ENCODE results near the gene GLUD1. TPM values are rescaled to one million over a fixed set of nuclear protein-coding genes. Genes with fewer than 3 reads are reported as not detected.
"Not testable (repeated sequence)": the region's sequence is repeated elsewhere in the genome, so short reads cannot be mapped to it uniquely, and the experiment has no call there.

Gene GLUD1
- total RNA-seq, 2 experiments from 2014 or later, result 99.5 to 100 TPM

- H3K27me3 Mint-ChIP-seq; H3K4me3 Mint-ChIP-seq; H3K36me3 Mint-ChIP-seq (ENCODE audit: low read depth); DNase-seq; POLR2A ChIA-PET; H3K9me3 Mint-ChIP-seq; H3K4me1 Mint-ChIP-seq: not testable (repeated sequence)
- CTCF ChIA-PET, result interaction anchor here (0.6 kb wide), 2 partner anchors 22 to 354 kb away, joined by 3 read pairs; no protein-coding TSS in a partner anchor
- H3K27ac Mint-ChIP-seq, result peak overlapping the region; percentile 52
Measured at GRCh38 chr10:87025285-87025958, 69.2 kb downstream of the GLUD1 start.

GRCh38 chr10:87020056-87020455 is 74.6 kb downstream of the GLUD1 start, which contains the start of gene FAM25A:
Gene FAM25A (plus strand): TSS chr10:87020294. CDS start chr10:87020325, 31 bp downstream.
- POLR2A ChIA-PET; CTCF ChIA-PET; H3K9me3 Mint-ChIP-seq; H3K27me3 Mint-ChIP-seq; H3K27ac Mint-ChIP-seq; H3K4me3 Mint-ChIP-seq; H3K4me1 Mint-ChIP-seq; H3K36me3 Mint-ChIP-seq (ENCODE audit: low read depth); DNase-seq: not testable (repeated sequence)

GRCh38 chr10:87019504-87019903 is 75.1 kb downstream of the GLUD1 start:
- H3K27me3 Mint-ChIP-seq; POLR2A ChIA-PET; DNase-seq; H3K4me3 Mint-ChIP-seq; H3K4me1 Mint-ChIP-seq; H3K27ac Mint-ChIP-seq; H3K9me3 Mint-ChIP-seq; CTCF ChIA-PET; H3K36me3 Mint-ChIP-seq (ENCODE audit: low read depth): not testable (repeated sequence)

- H3K27ac Mint-ChIP-seq; H3K9me3 Mint-ChIP-seq; DNase-seq; H3K36me3 Mint-ChIP-seq (ENCODE audit: low read depth); H3K27me3 Mint-ChIP-seq; H3K4me3 Mint-ChIP-seq; CTCF ChIA-PET; POLR2A ChIA-PET; H3K4me1 Mint-ChIP-seq: not testable (repeated sequence)
Measured at GRCh38 chr10:87019066-87019465, 75.6 kb downstream of the GLUD1 start.

GRCh38 chr10:87018127-87018526 is 76.5 kb downstream of the GLUD1 start:
- H3K4me3 Mint-ChIP-seq; H3K9me3 Mint-ChIP-seq; H3K36me3 Mint-ChIP-seq (ENCODE audit: low read depth); H3K27me3 Mint-ChIP-seq; H3K4me1 Mint-ChIP-seq; CTCF ChIA-PET; DNase-seq; POLR2A ChIA-PET; H3K27ac Mint-ChIP-seq: not testable (repeated sequence)

GRCh38 chr10:87014986-87015716 is 79.5 kb downstream of the GLUD1 start:
- H3K27ac Mint-ChIP-seq; CTCF ChIA-PET; DNase-seq; H3K9me3 Mint-ChIP-seq; POLR2A ChIA-PET; H3K27me3 Mint-ChIP-seq; H3K4me1 Mint-ChIP-seq; H3K36me3 Mint-ChIP-seq (ENCODE audit: low read depth); H3K4me3 Mint-ChIP-seq: not testable (repeated sequence)

- H3K4me3 Mint-ChIP-seq; H3K4me1 Mint-ChIP-seq; DNase-seq; CTCF ChIA-PET; H3K36me3 Mint-ChIP-seq (ENCODE audit: low read depth); H3K27me3 Mint-ChIP-seq; H3K27ac Mint-ChIP-seq; POLR2A ChIA-PET; H3K9me3 Mint-ChIP-seq: not testable (repeated sequence)
Measured at GRCh38 chr10:87013528-87013927, 81.1 kb downstream of the GLUD1 start.

GRCh38 chr10:87009134-87009696 is 85.4 kb downstream of the GLUD1 start:
- H3K27ac Mint-ChIP-seq; H3K36me3 Mint-ChIP-seq (ENCODE audit: low read depth); DNase-seq; H3K4me3 Mint-ChIP-seq; POLR2A ChIA-PET; CTCF ChIA-PET; H3K9me3 Mint-ChIP-seq; H3K4me1 Mint-ChIP-seq; H3K27me3 Mint-ChIP-seq: not testable (repeated sequence)

GRCh38 chr10:87008303-87008702 is 86.3 kb downstream of the GLUD1 start:
- H3K4me1 Mint-ChIP-seq; CTCF ChIA-PET; H3K36me3 Mint-ChIP-seq (ENCODE audit: low read depth); H3K4me3 Mint-ChIP-seq; H3K9me3 Mint-ChIP-seq; H3K27me3 Mint-ChIP-seq; POLR2A ChIA-PET; DNase-seq; H3K27ac Mint-ChIP-seq: not testable (repeated sequence)

GRCh38 chr10:87007674-87008073 is 87.0 kb downstream of the GLUD1 start:
- POLR2A ChIA-PET, CTCF ChIA-PET: not testable (repeated sequence)

GRCh38 chr10:87007124-87007523 is 87.5 kb downstream of the GLUD1 start:
- H3K4me3 Mint-ChIP-seq; H3K4me1 Mint-ChIP-seq; H3K27me3 Mint-ChIP-seq; H3K27ac Mint-ChIP-seq; H3K36me3 Mint-ChIP-seq (ENCODE audit: low read depth); POLR2A ChIA-PET; CTCF ChIA-PET; H3K9me3 Mint-ChIP-seq; DNase-seq: not testable (repeated sequence)

More at GRCh38 chr10:87007674-87008073, 87.0 kb downstream of the GLUD1 start:
- H3K9me3 Mint-ChIP-seq; H3K4me1 Mint-ChIP-seq; H3K27ac Mint-ChIP-seq; H3K36me3 Mint-ChIP-seq (ENCODE audit: low read depth); DNase-seq; H3K27me3 Mint-ChIP-seq; H3K4me3 Mint-ChIP-seq: not testable (repeated sequence)

GRCh38 chr10:87000491-87000890 is 94.2 kb downstream of the GLUD1 start:
- peaks cover 2% of the 10 kb centered on the region for H3K27me3 Mint-ChIP-seq
- no peaks in the 10 kb centered on the region for H3K9me3 Mint-ChIP-seq
- H3K4me3 Mint-ChIP-seq, result no peak overlapping the region
- no peaks in the 10 kb centered on the region for H3K4me1 Mint-ChIP-seq
- no peak for DNase-seq
- ChIA-PET POLR2A (no interaction called here), CTCF (interaction anchor here (0.6 to 0.7 kb wide), 2 partner anchors 192 to 963 kb away, joined by 3 read pairs; no protein-coding TSS in a partner anchor)
- no peak overlapping the region for H3K27ac Mint-ChIP-seq
- H3K36me3 Mint-ChIP-seq (ENCODE audit: low read depth), result no peaks in the 10 kb centered on the region

All from activated CD4-positive, alpha-beta T cell treated with anti-CD3 and anti-CD28 coated beads, Interleukin-2, amount 10 ng/mL, durations not matched to agents 7 days and 5 days (primary cell).